ENCODE measurements around the gene FAM240B. TPM values are rescaled to one million over a fixed set of nuclear protein-coding genes. Genes with fewer than 3 reads are reported as not detected.

FAM240B gene
- polyA plus RNA-seq, 3 donors, result not detected

DNA sequence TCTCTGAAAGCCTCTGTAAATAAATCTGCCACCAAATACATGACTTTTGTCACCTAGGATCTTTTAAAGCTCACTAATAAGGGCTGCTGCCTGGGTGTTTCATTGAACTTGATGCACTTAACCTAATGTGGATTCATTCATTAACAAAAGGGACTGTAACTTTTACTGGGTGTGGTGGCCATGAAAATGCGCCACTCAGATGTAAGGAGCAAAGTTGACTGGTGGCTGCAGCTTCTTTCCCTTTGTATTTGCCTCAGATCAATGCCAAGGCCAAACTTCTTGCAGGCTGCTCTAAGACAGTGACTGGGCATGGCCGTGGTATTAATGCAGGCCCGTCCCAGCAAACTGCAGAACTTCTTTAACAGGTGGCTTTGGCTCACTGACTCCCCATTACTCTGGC is 22.9 kb downstream of the FAM240B start:
- H3K9me3 Mint-ChIP-seq, result peaks cover 0 to 9% (median 1%) of the 10 kb centered on the region in 7 donors
- Histone ChIP-seq H3K4me1 (ENCODE audit: control insufficient read depth in 1 of 2, insufficient read depth in 2 of 2, low read length in 2 of 2) (no peaks in the 10 kb centered on the region), H3K27me3 (ENCODE audit: control insufficient read depth in 2 of 2, insufficient read depth in 2 of 2, low read length in 2 of 2) (peaks cover 0 to 2% of the 10 kb centered on the region in 2 donors), H3K79me2 (ENCODE audit: insufficient read depth, low read length) (no peaks in the 10 kb centered on the region), H3K4me2 (replicated peaks; ENCODE audit: extremely low read depth, low read length, poor library complexity, severe bottlenecking) (no peak overlapping the region), H2AFZ (ENCODE audit: insufficient read depth, low read depth, low read length, poor library complexity, severe bottlenecking) (no peak overlapping the region), H3K9ac (ENCODE audit: insufficient read depth, low read length, poor library complexity, severe bottlenecking) (no peak overlapping the region), H3K4me3 (replicated peaks in 1 of 3; ENCODE audit: low read depth in 2 of 3, low read length in 3 of 3) (no peak overlapping the region), H4K20me1 (ENCODE audit: insufficient read depth, low read length) (no peaks in the 10 kb centered on the region), H3K27ac (ENCODE audit: low read depth in 1 of 2, low read length in 2 of 2) (no peak overlapping the region), H3K36me3 (replicated peaks in 1 of 2; ENCODE audit: control insufficient read depth in 1 of 2, insufficient read depth in 2 of 2, low read length in 2 of 2) (no peaks in the 10 kb centered on the region), H3K9me3 (replicated peaks in 1 of 2; ENCODE audit: control insufficient read depth in 1 of 2, insufficient read depth in 1 of 2, low read length in 2 of 2) (no peaks in the 10 kb centered on the region)
- H3K4me3 Mint-ChIP-seq, result no peak overlapping the region
- WGBS (ENCODE audit: insufficient coverage), result 81% methylated on average over 3 of the region's 3 CpGs
- H3K27me3 Mint-ChIP-seq (ENCODE audit: low read depth in 3 of 3), result peaks cover 4 to 8% (median 5%) of the 10 kb centered on the region in 3 donors
- H3K27ac Mint-ChIP-seq, result no peak overlapping the region
- TF ChIP-seq, protein P1, sequence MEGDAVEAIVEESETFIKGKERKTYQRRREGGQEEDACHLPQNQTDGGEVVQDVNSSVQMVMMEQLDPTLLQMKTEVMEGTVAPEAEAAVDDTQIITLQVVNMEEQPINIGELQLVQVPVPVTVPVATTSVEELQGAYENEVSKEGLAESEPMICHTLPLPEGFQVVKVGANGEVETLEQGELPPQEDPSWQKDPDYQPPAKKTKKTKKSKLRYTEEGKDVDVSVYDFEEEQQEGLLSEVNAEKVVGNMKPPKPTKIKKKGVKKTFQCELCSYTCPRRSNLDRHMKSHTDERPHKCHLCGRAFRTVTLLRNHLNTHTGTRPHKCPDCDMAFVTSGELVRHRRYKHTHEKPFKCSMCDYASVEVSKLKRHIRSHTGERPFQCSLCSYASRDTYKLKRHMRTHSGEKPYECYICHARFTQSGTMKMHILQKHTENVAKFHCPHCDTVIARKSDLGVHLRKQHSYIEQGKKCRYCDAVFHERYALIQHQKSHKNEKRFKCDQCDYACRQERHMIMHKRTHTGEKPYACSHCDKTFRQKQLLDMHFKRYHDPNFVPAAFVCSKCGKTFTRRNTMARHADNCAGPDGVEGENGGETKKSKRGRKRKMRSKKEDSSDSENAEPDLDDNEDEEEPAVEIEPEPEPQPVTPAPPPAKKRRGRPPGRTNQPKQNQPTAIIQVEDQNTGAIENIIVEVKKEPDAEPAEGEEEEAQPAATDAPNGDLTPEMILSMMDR (IDR thresholded peaks at IDR 0.05), result no peak
- DNase-seq, result no peak
- H3K4me1 Mint-ChIP-seq, result no peaks in the 10 kb centered on the region
- intact Hi-C loops (cut with micrococcal nuclease), result no loop called here
- H3K36me3 Mint-ChIP-seq, result no peaks in the 10 kb centered on the region

DNA sequence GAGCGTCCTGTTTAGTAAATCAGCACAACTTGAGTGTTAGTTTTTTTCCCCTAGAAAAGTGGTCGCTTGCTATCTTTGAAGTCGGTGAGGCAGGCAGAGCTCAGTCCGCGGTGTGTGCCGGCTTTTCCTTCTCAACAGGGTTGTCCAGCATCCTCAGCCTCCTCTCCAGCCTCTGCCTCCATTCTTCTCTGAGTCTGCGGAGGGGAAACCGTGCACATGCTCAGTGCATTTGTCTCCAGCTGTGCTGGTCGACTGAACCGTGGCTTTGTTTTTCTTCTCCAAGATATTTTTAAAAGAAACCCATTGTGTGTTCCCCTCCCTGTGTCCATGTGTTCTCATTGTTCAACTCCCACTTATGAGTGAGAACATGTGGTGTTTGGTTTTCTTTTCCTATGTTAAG is 25.3 kb downstream of the FAM240B start:
- peaks cover 0 to 3% of the 10 kb centered on the region in 2 donors for H3K27me3 ChIP-seq (ENCODE audit: control insufficient read depth in 2 of 2, insufficient read depth in 2 of 2, low read length in 2 of 2)
- no peaks in the 10 kb centered on the region for H3K36me3 Mint-ChIP-seq
- H3K4me3 ChIP-seq (replicated peaks in 1 of 3; ENCODE audit: low read depth in 2 of 3, low read length in 3 of 3), result no peak overlapping the region
- DNase-seq, result no peak
- no peaks in the 10 kb centered on the region for H3K4me1 Mint-ChIP-seq
- no peak overlapping the region for H3K27ac Mint-ChIP-seq
- H3K9ac ChIP-seq (ENCODE audit: insufficient read depth, low read length, poor library complexity, severe bottlenecking), result no peak overlapping the region
- H3K4me3 Mint-ChIP-seq, result no peak overlapping the region
- no peak overlapping the region for H3K27ac ChIP-seq (ENCODE audit: low read depth in 1 of 2, low read length in 2 of 2)
- intact Hi-C loops (cut with micrococcal nuclease), result no loop called here
- no peak overlapping the region for H3K4me2 ChIP-seq (replicated peaks; ENCODE audit: extremely low read depth, low read length, poor library complexity, severe bottlenecking)
- H3K4me1 ChIP-seq (ENCODE audit: control insufficient read depth in 1 of 2, insufficient read depth in 2 of 2, low read length in 2 of 2), result no peaks in the 10 kb centered on the region
- TF ChIP-seq, protein P1 (IDR thresholded peaks at IDR 0.05), result no peak
- WGBS (ENCODE audit: insufficient coverage), result 82% methylated on average over 6 of the region's 10 CpGs
- H2AFZ ChIP-seq (ENCODE audit: insufficient read depth, low read depth, low read length, poor library complexity, severe bottlenecking), result no peak overlapping the region
- H3K79me2 ChIP-seq (ENCODE audit: insufficient read depth, low read length), result no peaks in the 10 kb centered on the region
- no peaks in the 10 kb centered on the region for H3K9me3 ChIP-seq (replicated peaks in 1 of 2; ENCODE audit: control insufficient read depth in 1 of 2, insufficient read depth in 1 of 2, low read length in 2 of 2)
- H3K36me3 ChIP-seq (replicated peaks in 1 of 2; ENCODE audit: control insufficient read depth in 1 of 2, insufficient read depth in 2 of 2, low read length in 2 of 2), result no peaks in the 10 kb centered on the region
- H3K9me3 Mint-ChIP-seq, result peaks cover 0 to 7% (median 0%) of the 10 kb centered on the region in 7 donors
- H3K27me3 Mint-ChIP-seq (ENCODE audit: low read depth in 3 of 3), result peaks cover 5 to 10% (median 8%) of the 10 kb centered on the region in 3 donors
- H4K20me1 ChIP-seq (ENCODE audit: insufficient read depth, low read length), result no peaks in the 10 kb centered on the region
